Medulla oblongata (tissue), 1 donor: ENCODE results near the gene SLC45A3.

Experiments
- DNase-seq: peaks from one replicate; pipeline ENCODE4 v3.0.0-alpha.2; 2015; ENCODE audit errors: extremely low spot score

Gene SLC45A3

DNA sequence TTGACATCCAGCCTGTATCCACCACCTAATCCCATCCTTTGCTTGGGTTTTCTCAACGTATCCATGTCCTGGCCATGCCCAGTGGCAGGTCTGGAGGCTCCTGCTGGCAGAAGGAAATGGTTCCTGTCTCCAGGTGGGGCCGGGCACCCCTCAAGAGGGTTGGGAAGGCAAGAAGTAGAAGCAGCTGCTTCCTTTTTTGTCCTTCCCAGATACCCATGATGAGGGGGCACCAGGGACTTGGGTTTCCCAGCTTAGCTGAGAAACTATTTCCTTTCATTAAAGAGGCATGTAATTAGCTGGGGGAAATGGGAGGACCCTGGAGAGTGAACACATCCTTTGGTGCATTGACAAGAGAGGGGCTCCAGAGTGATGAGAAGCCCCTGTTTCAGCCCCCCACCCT, 21.1 kb upstream of the SLC45A3 start:
- DNase-seq: no peak

DNA sequence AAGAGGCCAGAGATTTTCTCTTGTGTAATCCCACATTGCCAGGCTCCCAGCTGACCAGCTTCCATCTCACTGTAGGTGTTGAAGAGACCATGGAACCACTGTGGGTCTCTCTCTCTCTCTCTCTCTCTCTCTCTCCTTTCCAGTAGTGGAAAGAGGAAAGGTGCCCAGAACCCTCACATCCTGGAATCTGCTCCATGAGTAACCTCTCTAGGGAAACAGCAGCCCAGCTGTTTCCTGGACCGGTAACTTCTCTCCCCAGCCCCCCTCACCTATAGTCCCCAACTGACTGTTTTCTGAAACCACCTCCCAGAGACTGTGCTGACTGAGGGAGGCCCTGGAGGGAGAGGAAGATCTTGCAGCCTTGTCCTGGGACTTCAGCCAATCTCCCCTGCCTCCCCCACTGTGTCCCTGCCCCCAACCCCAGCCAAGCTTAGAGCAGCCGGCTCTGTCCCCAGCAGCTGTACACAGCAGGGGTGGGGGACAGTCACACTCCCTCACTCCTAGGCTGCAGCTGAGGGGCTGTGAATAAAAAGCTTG, 20.6 kb upstream of the SLC45A3 start:
- DNase-seq: no peak

DNA sequence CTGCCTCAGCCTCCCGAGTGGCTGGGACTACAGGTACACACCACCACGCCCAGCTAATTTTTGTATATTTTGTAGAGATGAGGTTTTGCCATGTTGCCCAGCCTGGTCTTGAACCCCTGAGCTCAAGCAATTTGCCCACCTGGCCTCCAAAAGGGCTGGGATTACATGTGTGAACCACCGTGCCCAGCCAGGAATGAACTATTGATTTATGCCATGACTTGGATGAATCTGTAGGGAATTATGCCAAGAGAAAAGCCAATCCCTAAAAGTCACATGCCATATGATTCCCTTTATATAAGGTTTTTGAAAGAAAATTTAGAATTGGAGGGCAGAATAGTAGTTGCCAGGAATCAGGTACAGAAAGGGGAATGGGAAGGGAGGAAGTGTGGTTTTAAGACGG, 19.1 kb upstream of the SLC45A3 start:
- DNase-seq: no peak

DNA sequence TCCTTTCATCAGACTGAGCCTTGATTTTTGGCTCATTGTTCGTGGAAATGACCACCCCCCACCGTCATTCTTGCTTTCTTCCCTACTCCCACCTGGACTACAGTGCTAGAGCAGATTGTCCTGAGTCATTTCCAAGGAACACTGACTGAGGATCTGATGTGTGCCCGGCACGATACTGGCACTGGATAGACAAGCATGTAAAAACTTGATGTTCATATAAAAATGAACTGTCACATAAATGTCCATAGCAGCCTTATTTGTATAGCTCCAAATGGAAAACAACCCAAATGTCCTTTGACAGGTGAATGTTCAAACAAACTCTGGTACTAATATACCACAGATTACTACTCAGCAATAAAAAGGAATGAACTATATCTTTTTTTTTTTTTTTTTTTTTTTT, 18.6 kb upstream of the SLC45A3 start:
- DNase-seq: no peak

DNA sequence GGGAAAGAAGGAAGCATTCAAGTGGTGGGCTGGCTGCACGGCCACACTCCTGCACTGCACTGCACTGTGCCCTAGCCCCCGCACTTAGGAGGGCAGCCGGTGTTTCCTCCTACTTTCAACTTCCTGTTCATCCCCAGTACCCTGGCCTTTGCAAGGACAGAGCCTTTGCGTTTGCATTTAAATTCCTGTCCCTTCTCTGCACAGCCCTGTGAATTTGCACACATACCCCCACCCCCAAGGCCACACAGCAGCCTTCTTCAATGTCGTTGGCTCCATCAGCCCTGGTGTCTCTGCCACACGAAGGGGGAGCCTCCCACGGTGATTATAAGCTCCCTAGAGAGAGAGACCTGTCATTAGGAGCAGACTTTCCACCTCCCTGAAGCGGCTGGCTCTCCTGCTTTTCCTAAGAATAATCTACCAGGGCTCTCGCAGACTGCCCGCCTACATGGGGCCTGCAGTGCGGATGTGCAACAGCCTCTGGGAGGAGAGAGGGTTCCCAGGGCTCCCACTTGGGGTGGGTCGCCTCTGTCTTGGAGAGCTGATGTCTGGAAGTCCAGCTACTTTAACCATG, 13.2 kb upstream of the SLC45A3 start:
- DNase-seq: no peak

DNA sequence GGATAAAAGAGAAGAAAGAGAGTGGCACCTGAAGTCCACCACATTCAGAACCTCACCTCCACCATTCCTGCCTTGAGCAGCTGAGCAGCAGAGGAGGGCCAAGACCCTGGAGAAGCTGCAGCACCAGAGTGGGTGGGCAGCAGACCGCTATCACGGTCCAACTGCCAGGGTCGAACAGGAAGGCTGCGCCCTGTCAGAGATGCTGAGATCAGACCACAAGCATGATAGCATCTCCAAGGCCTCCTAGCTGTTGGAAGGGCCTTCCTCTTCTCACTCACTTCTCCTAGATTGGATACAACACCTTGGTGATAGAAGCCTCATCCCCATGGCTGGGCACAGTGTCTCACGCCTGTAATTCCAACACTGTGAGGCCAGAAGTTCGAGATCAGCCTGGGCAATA, 12.1 kb upstream of the SLC45A3 start:
- no peak for DNase-seq

DNA sequence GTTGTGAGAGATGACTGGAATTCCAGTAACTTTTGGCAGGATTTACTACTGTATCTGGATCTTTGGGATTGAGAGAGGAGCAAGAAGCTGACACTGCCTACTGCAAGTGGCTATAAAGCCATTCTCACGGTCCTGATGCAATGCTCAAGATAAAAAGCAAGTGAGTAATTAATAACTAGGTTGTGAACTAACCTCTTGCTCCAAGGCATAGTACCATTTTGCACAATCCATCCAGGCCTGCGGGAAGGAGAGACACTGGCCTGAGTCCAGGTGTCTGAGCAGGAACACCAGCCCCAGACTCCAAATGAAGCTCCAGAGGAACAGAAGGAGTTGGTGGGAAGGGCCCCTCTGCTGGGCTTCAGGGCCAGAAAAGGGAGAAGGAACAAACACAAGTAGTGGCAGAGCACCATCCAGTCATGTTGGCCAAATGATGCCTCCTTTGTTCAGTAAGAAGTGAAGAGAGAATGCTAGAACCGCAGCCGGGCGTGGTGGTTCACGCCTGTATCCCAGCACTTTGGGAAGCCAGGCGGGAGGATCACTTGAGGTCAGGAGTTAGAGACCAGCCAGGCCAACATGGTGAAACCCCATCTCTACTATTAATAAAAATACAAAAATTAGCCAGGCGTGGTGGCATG, 9.9 kb upstream of the SLC45A3 start:
- no peak for DNase-seq

DNA sequence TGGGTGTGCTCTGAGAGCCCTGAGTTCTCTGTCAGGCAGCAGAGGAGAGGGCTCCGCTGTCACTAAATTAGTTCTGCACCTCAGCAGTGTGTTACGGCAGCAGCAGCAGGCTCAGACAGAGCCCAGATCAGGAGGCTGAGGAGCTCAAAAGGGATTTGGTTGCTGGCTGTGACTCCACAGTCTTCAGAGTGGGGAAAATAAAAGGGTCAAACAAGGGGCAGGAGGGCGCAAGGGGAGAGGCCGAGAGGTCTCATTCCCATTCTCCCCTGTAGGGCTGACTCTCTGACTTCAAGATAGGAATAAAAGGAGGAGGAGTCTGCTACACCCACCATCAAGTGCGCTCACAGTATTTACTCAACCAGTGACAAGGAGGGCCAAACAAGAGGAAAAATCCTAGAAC, 9.2 kb upstream of the SLC45A3 start:
- DNase-seq: no peak

DNA sequence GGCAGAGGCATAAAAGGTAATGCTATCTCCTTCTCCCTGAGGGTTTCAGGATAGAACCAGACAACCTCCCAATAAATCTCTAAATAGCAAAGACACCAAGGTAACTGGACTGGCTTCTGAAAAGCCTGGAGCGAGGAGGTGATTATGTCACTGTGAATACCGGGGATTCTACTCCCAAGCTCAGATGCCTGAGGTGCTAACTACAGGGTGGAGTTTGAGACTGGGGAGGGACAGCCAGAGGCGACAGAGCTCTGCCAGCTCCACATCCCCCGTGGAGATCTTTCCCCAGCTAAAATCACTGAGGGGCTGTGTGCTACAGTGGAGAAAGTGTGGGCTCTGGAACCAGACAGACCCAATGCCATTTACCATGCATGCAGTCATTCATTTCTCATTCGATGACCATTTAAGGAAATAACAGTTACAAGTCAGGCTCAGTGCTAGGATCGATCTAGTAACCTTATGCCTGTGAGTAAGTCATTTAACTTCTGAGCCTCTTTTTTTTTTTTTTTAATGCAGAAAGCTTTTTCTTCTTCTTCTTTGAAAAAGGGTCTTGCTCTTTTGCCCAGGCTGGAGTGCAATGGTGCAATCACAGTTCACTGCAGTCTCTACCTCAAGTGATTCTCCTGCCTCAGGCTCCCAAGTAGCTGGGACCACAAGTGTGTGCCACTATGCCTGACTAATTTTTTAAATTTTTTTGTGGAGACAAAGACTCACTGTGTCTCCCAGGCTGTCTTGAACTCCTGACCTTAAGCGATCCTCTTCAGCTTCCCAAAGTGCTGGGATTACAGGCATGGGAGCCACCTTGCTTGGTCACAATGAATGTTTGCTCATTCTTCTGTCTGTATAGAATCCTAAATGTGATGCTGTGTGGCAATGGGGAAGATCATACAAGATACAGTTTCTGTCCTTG, 8.1 kb upstream of the SLC45A3 start:
- no peak for DNase-seq

DNA sequence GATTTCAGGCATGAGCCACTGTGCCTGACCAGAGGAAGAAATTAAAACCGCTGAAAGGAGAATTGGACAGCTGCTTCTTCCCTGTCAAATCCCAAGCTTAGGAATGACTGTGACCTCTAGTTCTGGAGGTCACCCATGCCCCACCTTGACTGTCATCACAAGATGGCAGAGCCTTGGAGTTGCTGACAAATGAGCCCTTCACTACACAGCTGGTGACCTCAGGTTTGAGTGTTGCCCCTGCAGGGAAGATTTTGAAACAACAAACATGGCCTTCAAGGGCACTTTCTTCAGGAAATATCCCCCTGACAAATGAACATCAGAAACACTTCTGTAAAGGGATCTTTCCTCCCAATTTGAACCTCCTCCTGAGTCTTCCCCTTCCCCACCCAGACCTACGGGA, 6.9 kb upstream of the SLC45A3 start:
- no peak for DNase-seq

DNA sequence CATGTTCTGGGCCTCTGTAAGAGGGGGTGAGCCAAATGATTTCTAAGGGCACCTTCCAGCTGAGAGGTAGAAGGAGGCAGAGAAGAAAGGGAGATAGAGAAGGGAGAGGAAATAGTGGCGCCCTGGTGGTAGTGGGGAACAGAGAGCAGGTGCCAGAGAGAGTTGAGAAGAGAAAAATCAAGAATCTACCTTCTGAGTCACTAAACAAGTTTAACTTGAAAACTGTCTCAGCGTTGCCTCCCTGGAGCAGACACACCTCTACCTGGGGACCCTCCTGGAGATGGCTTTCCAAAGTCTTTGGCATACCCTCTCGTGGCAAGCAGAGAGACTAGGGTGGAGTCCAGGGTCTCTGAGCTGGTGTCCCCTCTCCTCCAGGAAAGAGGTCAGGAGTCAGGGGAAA, 1.1 kb upstream of the SLC45A3 start:
- no peak for DNase-seq

DNA sequence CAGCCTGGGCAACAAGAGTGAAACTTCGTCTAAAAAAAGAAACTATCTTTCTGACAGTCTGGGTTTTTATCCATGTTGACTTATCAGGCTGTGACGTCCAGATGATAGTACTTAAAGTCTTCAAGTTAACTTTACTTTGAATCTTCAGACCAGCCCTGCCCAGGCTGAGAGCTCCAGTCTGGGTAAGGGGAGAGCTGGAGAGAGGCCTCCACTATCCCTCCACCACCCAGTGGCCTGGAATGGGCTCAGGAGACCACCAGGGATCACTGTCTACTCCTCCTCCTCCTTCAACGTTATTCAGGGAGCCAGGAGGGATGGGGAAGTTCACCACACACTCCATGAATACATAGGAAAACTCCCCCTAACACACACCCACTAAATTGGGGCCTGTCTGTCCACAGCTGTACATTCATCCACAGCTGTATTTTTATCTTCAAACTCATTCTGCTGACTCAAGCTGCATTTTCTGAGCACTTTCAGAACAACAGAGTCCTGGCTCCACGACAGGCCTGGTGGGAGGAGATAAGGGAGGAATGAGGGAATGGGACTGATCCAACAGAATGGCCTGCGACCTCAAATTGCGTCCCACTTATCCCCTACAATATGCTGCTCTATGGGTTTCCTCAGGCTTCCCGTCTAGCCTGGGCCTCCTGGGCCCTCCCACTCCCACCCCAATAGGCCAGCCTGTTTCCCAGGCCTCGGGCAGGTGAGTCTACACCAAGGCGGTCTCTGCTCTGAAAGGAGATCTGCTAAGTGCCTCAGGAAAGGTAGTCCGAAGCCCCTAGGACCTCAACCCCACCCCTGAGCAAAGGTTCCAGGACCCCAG, 1.8 kb downstream of the SLC45A3 start:
- DNase-seq: no peak

DNA sequence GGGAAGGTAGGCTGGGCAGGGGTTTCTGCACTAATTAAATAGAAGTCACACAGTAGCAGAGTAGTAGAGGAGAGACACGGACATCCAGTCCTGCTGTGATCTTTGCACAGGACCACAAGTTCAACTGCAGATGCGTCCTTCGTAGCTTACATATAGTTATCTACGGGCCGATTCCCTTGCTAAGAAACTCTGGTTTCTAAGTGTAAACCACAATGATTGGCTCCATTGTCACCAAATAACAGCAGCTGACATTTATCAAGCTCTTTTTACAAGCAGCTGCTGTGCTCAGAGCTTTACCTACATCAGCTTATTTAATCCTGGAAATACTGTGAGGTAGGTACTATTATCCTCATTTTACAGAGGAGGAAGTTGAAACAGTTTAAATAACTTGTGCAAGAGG, 3.1 kb downstream of the SLC45A3 start:
- no peak for DNase-seq

DNA sequence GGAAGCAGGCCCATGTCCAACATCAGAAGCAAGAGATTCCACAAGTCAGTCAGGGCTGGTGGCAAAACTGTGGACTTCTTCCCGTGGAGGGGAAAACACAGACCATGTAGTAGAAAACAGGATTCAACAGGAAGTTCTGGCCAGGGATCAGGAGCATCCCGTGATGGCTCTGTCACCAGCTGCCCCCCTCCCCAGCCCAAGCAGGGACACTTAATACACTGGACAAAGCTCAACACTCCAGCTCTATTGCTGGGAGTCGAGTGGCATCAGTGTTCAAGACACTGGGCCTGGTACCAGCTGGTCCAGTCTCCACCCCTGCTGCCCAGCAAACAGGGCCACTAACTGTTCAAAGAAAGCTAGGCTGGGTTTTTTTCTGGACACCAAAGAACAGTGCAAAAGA, 3.7 kb downstream of the SLC45A3 start:
- DNase-seq: peak; percentile 96

DNA sequence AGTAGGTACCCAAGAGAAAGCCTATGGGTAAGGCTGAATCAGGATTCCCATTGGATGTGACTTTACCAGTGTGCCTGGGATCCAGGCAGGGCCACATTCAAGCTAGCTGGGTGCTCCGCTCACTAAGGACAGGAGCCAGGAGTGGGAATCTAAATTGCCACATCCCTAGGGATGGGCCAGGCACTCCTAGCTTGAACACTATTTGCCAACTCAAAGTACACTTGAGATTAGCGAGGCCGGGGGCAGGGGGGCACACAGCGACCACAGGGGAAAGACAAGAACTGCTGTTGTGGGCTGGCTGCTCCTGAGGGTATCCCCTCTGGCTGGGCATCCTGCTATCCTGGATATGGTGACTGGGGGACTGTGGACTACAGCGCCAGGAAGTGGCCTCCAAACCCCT, 4.3 kb downstream of the SLC45A3 start:
- peak; percentile 16 for DNase-seq

DNA sequence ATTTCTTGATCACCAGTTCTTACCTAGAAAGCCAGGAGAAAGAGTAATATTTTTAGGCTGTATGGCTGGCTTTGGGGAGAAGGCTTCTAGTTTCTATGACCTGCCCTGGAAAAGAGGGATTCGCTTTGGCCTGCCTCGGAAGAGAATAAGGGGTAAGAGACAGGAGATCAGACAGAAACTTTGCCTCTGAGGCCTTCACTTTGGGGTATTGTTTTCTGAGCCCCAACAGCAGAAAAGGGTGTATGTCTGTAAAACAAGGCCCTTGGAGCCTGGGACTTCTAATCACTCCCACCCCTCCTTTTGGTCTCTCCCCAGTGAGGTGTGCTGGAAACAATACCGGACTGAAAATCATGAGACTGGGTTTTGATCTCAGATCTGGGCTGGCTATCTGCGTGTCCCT, 5.1 kb downstream of the SLC45A3 start:
- no peak for DNase-seq

DNA sequence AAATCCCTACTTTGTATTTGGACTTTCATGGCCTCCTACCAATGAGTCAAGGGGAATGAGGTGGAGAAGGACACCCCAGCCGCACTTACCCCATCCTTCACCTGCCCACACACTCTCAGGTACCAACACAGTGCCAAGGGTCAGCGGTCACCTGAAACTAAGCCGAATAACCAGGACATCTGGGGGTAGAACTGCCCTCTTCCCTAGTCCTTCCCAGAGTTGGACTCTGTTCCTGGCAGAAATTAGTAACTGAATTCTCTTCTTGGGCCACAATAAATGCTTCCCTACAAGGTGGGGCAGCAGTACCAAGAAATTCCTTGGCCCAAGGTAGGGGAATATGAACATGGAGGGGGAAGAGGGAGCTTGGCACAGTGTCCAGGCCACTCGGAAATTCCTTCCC, 7.3 kb downstream of the SLC45A3 start:
- no peak for DNase-seq

DNA sequence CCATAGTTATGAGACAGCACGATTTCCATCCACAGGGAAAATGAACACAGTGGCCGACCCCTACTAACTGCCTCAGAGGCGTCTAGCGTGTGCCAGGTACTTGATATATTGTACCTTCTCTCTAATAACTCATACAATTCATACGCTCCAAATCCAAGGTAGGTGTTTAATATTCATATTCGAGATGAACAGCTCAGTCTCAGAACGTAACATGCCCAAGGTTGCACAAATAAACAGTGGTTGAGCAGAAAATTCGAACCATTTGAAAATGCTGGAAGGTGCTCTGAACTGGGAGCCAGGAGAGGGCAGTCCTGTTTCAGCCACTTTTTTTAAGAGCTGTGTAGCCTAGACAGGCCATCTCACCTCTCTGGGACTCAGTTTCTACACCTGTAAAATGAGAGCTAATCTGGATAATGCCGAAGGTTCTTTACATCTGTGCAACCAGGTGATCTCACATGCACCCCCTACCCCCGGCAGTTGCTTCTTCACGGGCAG, 7.9 kb downstream of the SLC45A3 start:
- peak; percentile 2 for DNase-seq

DNA sequence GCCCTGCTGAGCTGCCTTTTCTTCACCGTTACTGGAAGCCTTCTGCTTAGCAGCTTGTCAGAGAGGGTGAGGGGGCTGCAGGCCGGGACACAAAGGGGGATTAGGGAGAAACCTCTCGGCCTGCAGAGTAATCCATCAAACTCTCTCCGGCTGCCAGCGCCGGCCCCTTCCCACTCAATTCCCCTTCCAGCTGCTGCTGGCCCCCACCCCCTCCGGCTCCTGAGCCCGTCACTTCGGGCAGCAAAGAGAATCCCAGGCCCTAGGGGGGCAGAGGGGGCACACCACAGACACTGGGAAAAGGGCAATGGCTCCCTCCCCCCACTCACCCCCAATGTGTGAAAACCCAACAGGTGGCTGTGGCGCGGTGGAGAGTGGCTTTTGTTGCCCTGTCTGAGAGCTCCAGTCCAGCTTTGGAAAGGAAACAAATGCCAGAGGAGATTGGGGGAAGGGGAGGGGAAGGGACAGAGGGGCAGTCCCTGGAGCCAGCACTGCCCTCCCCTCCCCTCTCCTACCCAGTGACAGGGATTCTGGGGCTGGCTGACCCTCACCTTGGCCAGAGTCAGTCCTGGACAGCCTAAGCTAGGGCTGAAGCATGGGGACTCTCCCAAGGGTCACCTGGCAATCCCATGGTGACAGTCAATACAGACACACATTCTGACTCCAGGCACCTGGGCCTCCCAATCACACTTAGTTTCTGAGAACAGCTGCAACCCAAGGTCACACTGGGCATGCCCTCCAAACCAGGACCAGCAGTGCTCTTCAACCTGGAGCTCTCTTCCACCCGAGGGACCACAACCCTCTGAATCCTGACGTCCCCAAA, 9.5 kb downstream of the SLC45A3 start:
- DNase-seq: no peak

DNA sequence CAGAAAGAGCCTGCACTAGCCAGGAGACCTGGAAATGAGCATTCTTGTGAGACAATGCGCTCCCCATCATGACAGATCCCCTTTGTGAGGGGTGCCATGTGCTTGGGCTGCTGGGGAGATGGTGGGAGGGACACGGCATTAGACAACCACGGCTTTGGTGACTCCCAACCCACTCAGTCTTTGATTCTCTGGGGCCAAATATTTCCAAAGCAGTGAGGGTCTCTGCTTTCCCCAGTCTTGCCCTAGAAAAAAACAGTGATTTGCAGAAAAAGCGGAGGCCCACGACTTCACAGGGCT, 10.2 kb downstream of the SLC45A3 start:
- DNase-seq: peak; percentile 75
